Measurements from ENCODE around the gene PI4K2A. TPM values are rescaled to one million over a fixed set of nuclear protein-coding genes. Genes with fewer than 3 reads are reported as not detected.

Gene PI4K2A
- total and polyA plus RNA-seq, 8 donors = 4.2 to 13.6 (median 9.7) TPM

- DNase-seq = peak in 1 of 2 donors; percentile 53
- H3K27me3 ChIP-seq = no peaks in the 10 kb centered on the region
- TF ChIP-seq EP300 (IDR thresholded peaks at IDR 0.05) (no peak), POLR2AphosphoS5 (IDR thresholded peaks at IDR 0.05) (peak in 1 of 3 donors; percentile 7)
- no peak overlapping the region for H3K4me3 ChIP-seq
- peak overlapping the region in 2 of 5 donors; percentile 23 to 48 for H3K27ac ChIP-seq
- 34 to 61% (median 43%) methylated on average over 1 of the region's 1 CpG for WGBS, 5 donors
- H3K36me3 ChIP-seq = peaks cover 23 to 79% (median 75%) of the 10 kb centered on the region in 4 donors
- no peaks in the 10 kb centered on the region for H3K9me3 ChIP-seq
- H3K4me1 ChIP-seq = peaks cover 0 to 5% (median 2%) of the 10 kb centered on the region in 4 donors
- intact Hi-C loops (cut with DNase I; ENCODE audit: low total_unique reads) = no loop called here
Observed at GRCh38 chr10:97664282-97664850, 23.9 kb downstream of the PI4K2A start.

GRCh38 chr10:97666992-97667391 is 26.5 kb downstream of the PI4K2A start:
- no peaks in the 10 kb centered on the region for H3K27me3 ChIP-seq
- WGBS, 5 donors = 79 to 87% (median 82%) methylated on average over 7 of the region's 7 CpGs
- no peak for DNase-seq
- no peaks in the 10 kb centered on the region for H3K9me3 ChIP-seq
- TF ChIP-seq CTCF (IDR thresholded peaks at IDR 0.05) (no peak), POLR2A (IDR thresholded peaks at IDR 0.05) (no peak), EP300 (IDR thresholded peaks at IDR 0.05) (no peak), POLR2AphosphoS5 (IDR thresholded peaks at IDR 0.05) (no peak)
- peaks cover 23 to 97% (median 96%) of the 10 kb centered on the region in 4 donors for H3K36me3 ChIP-seq
- peaks cover 0 to 5% (median 2%) of the 10 kb centered on the region in 4 donors for H3K4me1 ChIP-seq
- intact Hi-C loops (cut with DNase I; ENCODE audit: low total_unique reads) = no loop called here
- no peak overlapping the region for H3K4me3 ChIP-seq
- H3K27ac ChIP-seq = no peak overlapping the region

- intact Hi-C loops (cut with DNase I; ENCODE audit: low total_unique reads) = no loop called here
- no peak for TF ChIP-seq POLR2A (IDR thresholded peaks at IDR 0.05)
- no peak for TF ChIP-seq POLR2AphosphoS5 (IDR thresholded peaks at IDR 0.05)
- no peak for TF ChIP-seq CTCF (IDR thresholded peaks at IDR 0.05)
- TF ChIP-seq EP300 (IDR thresholded peaks at IDR 0.05) = no peak
- no peak for DNase-seq
- Histone ChIP-seq H3K27ac (no peak overlapping the region), H3K9me3 (no peaks in the 10 kb centered on the region), H3K36me3 (peaks cover 22 to 96% (median 95%) of the 10 kb centered on the region in 4 donors), H3K27me3 (no peaks in the 10 kb centered on the region), H3K4me3 (no peak overlapping the region), H3K4me1 (peaks cover 0 to 5% (median 2%) of the 10 kb centered on the region in 4 donors)
- 76 to 89% (median 84%) methylated on average over 6 of the region's 6 CpGs for WGBS, 5 donors
Observed at GRCh38 chr10:97667463-97667862, 27.0 kb downstream of the PI4K2A start.

- intact Hi-C loops (cut with DNase I; ENCODE audit: low total_unique reads) = no loop called here
- peaks cover 0 to 9% (median 5%) of the 10 kb centered on the region in 4 donors for H3K4me1 ChIP-seq
- H3K27ac ChIP-seq = no peak overlapping the region
- no peaks in the 10 kb centered on the region for H3K27me3 ChIP-seq
- no peak for DNase-seq
- no peaks in the 10 kb centered on the region for H3K9me3 ChIP-seq
- H3K36me3 ChIP-seq = peaks cover 26 to 96% (median 93%) of the 10 kb centered on the region in 4 donors
- 75 to 100% (median 84%) methylated on average over 1 of the region's 1 CpG for WGBS, 5 donors
- no peak overlapping the region for H3K4me3 ChIP-seq
- no peak for TF ChIP-seq POLR2AphosphoS5 (IDR thresholded peaks at IDR 0.05)
Observed at GRCh38 chr10:97669571-97669970, 29.1 kb downstream of the PI4K2A start.

- Histone ChIP-seq H3K27ac (no peak overlapping the region), H3K27me3 (no peaks in the 10 kb centered on the region), H3K4me1 (peaks cover 0 to 12% (median 6%) of the 10 kb centered on the region in 4 donors), H3K4me3 (no peak overlapping the region), H3K9me3 (no peaks in the 10 kb centered on the region), H3K36me3 (peaks cover 39 to 95% (median 93%) of the 10 kb centered on the region in 4 donors)
- WGBS, 5 donors = 63 to 82% (median 76%) methylated on average over 8 of the region's 8 CpGs
- TF ChIP-seq POLR2AphosphoS5 (IDR thresholded peaks at IDR 0.05) (no peak), POLR2A (IDR thresholded peaks at IDR 0.05) (no peak), CTCF (IDR thresholded peaks at IDR 0.05) (no peak), EP300 (IDR thresholded peaks at IDR 0.05) (no peak)
- no peak for DNase-seq
- intact Hi-C loops (cut with DNase I; ENCODE audit: low total_unique reads) = no loop called here
Observed at GRCh38 chr10:97673736-97674525, 33.5 kb downstream of the PI4K2A start.

All from stomach (tissue), 9 donors.